Activated CD4-positive, alpha-beta memory T cell treated with anti-CD3 and anti-CD28 coated beads for 36 hours (primary cell): ENCODE data around the gene C8A. TPM values are rescaled to one million over a fixed set of nuclear protein-coding genes. Genes with fewer than 3 reads are reported as not detected.

Experiments
- CTCF ChIA-PET: fragments of 350-600 bp; sonication (Branson Sonifier 250); formaldehyde crosslinking; loops from one replicate; lab custom pipeline; 2021; ENCODE audit warnings: antibody characterized with exemption, inconsistent platforms; lab: Charles Lee
- POLR2A ChIA-PET: fragments of 350-600 bp; sonication (Branson Sonifier 250); formaldehyde crosslinking; loops from one replicate; lab custom pipeline; 2021; ENCODE audit warnings: antibody characterized with exemption; lab: Charles Lee
- DNase-seq: peaks from one replicate; pipeline ENCODE4 v3.0.0-alpha.2; 2020
- H3K27ac Mint-ChIP-seq: one replicate; pipeline ENCODE4 v1.8.0; 2021; ENCODE audit warnings: mixed read lengths
- H3K27me3 Mint-ChIP-seq: one replicate; pipeline ENCODE4 v1.8.0; 2021; ENCODE audit warnings: mixed read lengths
- H3K36me3 Mint-ChIP-seq: one replicate; pipeline ENCODE4 v1.8.0; 2021; ENCODE audit warnings: mixed read lengths
- H3K4me1 Mint-ChIP-seq: one replicate; pipeline ENCODE4 v1.8.0; 2021; ENCODE audit warnings: low read depth, mixed read lengths
- H3K4me3 Mint-ChIP-seq: one replicate; pipeline ENCODE4 v1.8.0; 2021; ENCODE audit warnings: mild to moderate bottlenecking, mixed read lengths
- H3K9me3 Mint-ChIP-seq: one replicate; pipeline ENCODE4 v1.8.0; 2021; ENCODE audit warnings: mixed read lengths
- intact Hi-C: fragments of 100-400 bp; cut with micrococcal nuclease; formaldehyde crosslinking; loops from one replicate; pipeline ENCODE4 v1.15.1; 2023
- total RNA-seq, 2 experiments: library from RNA; stranded (reverse); gene quantifications; one replicate each; pipeline ENCODE4 v1.2.3, GENCODE V29; 2021

The C8A gene
- total RNA-seq, 2 experiments from 2014 or later: not detected

- ChIA-PET CTCF (no interaction called here), POLR2A (no interaction called here)
- H3K4me3 Mint-ChIP-seq: no peak overlapping the region
- no peak overlapping the region for H3K27ac Mint-ChIP-seq
- no peaks in the 10 kb centered on the region for H3K4me1 Mint-ChIP-seq
- no peaks in the 10 kb centered on the region for H3K36me3 Mint-ChIP-seq
- H3K27me3 Mint-ChIP-seq: peaks cover 6% of the 10 kb centered on the region
- no peaks in the 10 kb centered on the region for H3K9me3 Mint-ChIP-seq
- intact Hi-C loops: no loop called here
- no peak for DNase-seq
Observed at GRCh38 chr1:56903778-56904177, 49.2 kb downstream of the C8A start.

GRCh38 chr1:56904663-56905397 lies 50.2 kb downstream of the C8A start:
- Mint-ChIP-seq H3K9me3 (no peaks in the 10 kb centered on the region), H3K27me3 (peaks cover 6% of the 10 kb centered on the region), H3K4me3 (no peak overlapping the region), H3K4me1 (no peaks in the 10 kb centered on the region), H3K27ac (no peak overlapping the region), H3K36me3 (no peaks in the 10 kb centered on the region)
- ChIA-PET POLR2A (no interaction called here), CTCF (no interaction called here)
- DNase-seq: no peak
- intact Hi-C loops: no loop called here

- Mint-ChIP-seq H3K36me3 (no peaks in the 10 kb centered on the region), H3K27me3 (peaks cover 8% of the 10 kb centered on the region), H3K27ac (no peak overlapping the region), H3K9me3 (no peaks in the 10 kb centered on the region), H3K4me1 (no peaks in the 10 kb centered on the region), H3K4me3 (no peak overlapping the region)
- intact Hi-C loops: no loop called here
- ChIA-PET POLR2A (no interaction called here), CTCF (no interaction called here)
- no peak for DNase-seq
Observed at GRCh38 chr1:56905667-56906066, 51.1 kb downstream of the C8A start.

- no peaks in the 10 kb centered on the region for H3K36me3 Mint-ChIP-seq
- POLR2A ChIA-PET: no interaction called here
- CTCF ChIA-PET: no interaction called here
- intact Hi-C loops: no loop called here
- H3K4me3 Mint-ChIP-seq: no peak overlapping the region
- H3K4me1 Mint-ChIP-seq: no peaks in the 10 kb centered on the region
- no peak overlapping the region for H3K27ac Mint-ChIP-seq
- DNase-seq: no peak
- H3K27me3 Mint-ChIP-seq: peaks cover 8% of the 10 kb centered on the region
- no peaks in the 10 kb centered on the region for H3K9me3 Mint-ChIP-seq
Observed at GRCh38 chr1:56908619-56909221, 54.1 kb downstream of the C8A start.

GRCh38 chr1:56910441-56910985 lies 55.9 kb downstream of the C8A start:
- intact Hi-C loops: no loop called here
- CTCF ChIA-PET: no interaction called here
- Mint-ChIP-seq H3K27ac (no peak overlapping the region), H3K36me3 (no peaks in the 10 kb centered on the region), H3K4me1 (no peaks in the 10 kb centered on the region), H3K4me3 (no peak overlapping the region), H3K27me3 (peaks cover 1% of the 10 kb centered on the region), H3K9me3 (no peaks in the 10 kb centered on the region)
- no peak for DNase-seq
- POLR2A ChIA-PET: no interaction called here

- no peaks in the 10 kb centered on the region for H3K36me3 Mint-ChIP-seq
- no peaks in the 10 kb centered on the region for H3K9me3 Mint-ChIP-seq
- no peak overlapping the region for H3K4me3 Mint-ChIP-seq
- peaks cover 1% of the 10 kb centered on the region for H3K27me3 Mint-ChIP-seq
- POLR2A ChIA-PET: no interaction called here
- H3K4me1 Mint-ChIP-seq: no peaks in the 10 kb centered on the region
- CTCF ChIA-PET: no interaction called here
- no peak overlapping the region for H3K27ac Mint-ChIP-seq
- intact Hi-C loops: no loop called here
- DNase-seq: no peak
Observed at GRCh38 chr1:56911098-56911938, 56.7 kb downstream of the C8A start.

GRCh38 chr1:56912325-56912724 lies 57.7 kb downstream of the C8A start:
- intact Hi-C loops: no loop called here
- Mint-ChIP-seq H3K9me3 (no peaks in the 10 kb centered on the region), H3K27me3 (peaks cover 1% of the 10 kb centered on the region), H3K27ac (no peak overlapping the region), H3K4me3 (no peak overlapping the region), H3K4me1 (no peaks in the 10 kb centered on the region), H3K36me3 (no peaks in the 10 kb centered on the region)
- ChIA-PET POLR2A (no interaction called here), CTCF (no interaction called here)
- no peak for DNase-seq

- ChIA-PET POLR2A (no interaction called here), CTCF (no interaction called here)
- H3K4me1 Mint-ChIP-seq: no peaks in the 10 kb centered on the region
- no peaks in the 10 kb centered on the region for H3K9me3 Mint-ChIP-seq
- H3K27me3 Mint-ChIP-seq: peaks cover 2% of the 10 kb centered on the region
- intact Hi-C loops: no loop called here
- H3K27ac Mint-ChIP-seq: no peak overlapping the region
- no peak overlapping the region for H3K4me3 Mint-ChIP-seq
- DNase-seq: no peak
- no peaks in the 10 kb centered on the region for H3K36me3 Mint-ChIP-seq
Observed at GRCh38 chr1:56915960-56916359, 61.4 kb downstream of the C8A start.

GRCh38 chr1:56916630-56917029 lies 62.0 kb downstream of the C8A start:
- no peak overlapping the region for H3K4me3 Mint-ChIP-seq
- ChIA-PET CTCF (no interaction called here), POLR2A (no interaction called here)
- no peak overlapping the region for H3K27ac Mint-ChIP-seq
- no peaks in the 10 kb centered on the region for H3K9me3 Mint-ChIP-seq
- peaks cover 2% of the 10 kb centered on the region for H3K27me3 Mint-ChIP-seq
- H3K36me3 Mint-ChIP-seq: no peaks in the 10 kb centered on the region
- intact Hi-C loops: no loop called here
- H3K4me1 Mint-ChIP-seq: no peaks in the 10 kb centered on the region
- DNase-seq: no peak

- H3K9me3 Mint-ChIP-seq: no peaks in the 10 kb centered on the region
- H3K4me1 Mint-ChIP-seq: no peaks in the 10 kb centered on the region
- H3K27me3 Mint-ChIP-seq: peaks cover 2% of the 10 kb centered on the region
- CTCF ChIA-PET: no interaction called here
- intact Hi-C loops: no loop called here
- H3K4me3 Mint-ChIP-seq: no peak overlapping the region
- DNase-seq: no peak
- POLR2A ChIA-PET: no interaction called here
- no peaks in the 10 kb centered on the region for H3K36me3 Mint-ChIP-seq
- H3K27ac Mint-ChIP-seq: no peak overlapping the region
Observed at GRCh38 chr1:56917356-56917755, 62.8 kb downstream of the C8A start.

GRCh38 chr1:56920591-56921001 lies 66.0 kb downstream of the C8A start:
- POLR2A ChIA-PET: no interaction called here

GRCh38 chr1:56921479-56921878 lies 66.9 kb downstream of the C8A start:
- Mint-ChIP-seq H3K36me3 (no peaks in the 10 kb centered on the region), H3K9me3 (no peaks in the 10 kb centered on the region), H3K4me1 (no peaks in the 10 kb centered on the region), H3K27me3 (peaks cover 4% of the 10 kb centered on the region), H3K4me3 (no peak overlapping the region), H3K27ac (no peak overlapping the region)
- CTCF ChIA-PET: no interaction called here
- DNase-seq: no peak
- POLR2A ChIA-PET: no interaction called here
- intact Hi-C loops: no loop called here

More at GRCh38 chr1:56920591-56921001, 66.0 kb downstream of the C8A start:
- CTCF ChIA-PET: no interaction called here
- DNase-seq: no peak
- intact Hi-C loops: no loop called here
- H3K36me3 Mint-ChIP-seq: no peaks in the 10 kb centered on the region
- H3K27ac Mint-ChIP-seq: no peak overlapping the region
- no peak overlapping the region for H3K4me3 Mint-ChIP-seq
- H3K4me1 Mint-ChIP-seq: no peaks in the 10 kb centered on the region
- H3K9me3 Mint-ChIP-seq: no peaks in the 10 kb centered on the region
- peaks cover 2% of the 10 kb centered on the region for H3K27me3 Mint-ChIP-seq
